Measurements from ENCODE around the gene CORO2A. TPM values are rescaled to one million over a fixed set of nuclear protein-coding genes. Genes with fewer than 3 reads are reported as not detected.

CORO2A gene
- total RNA-seq, 1 donor from 2014 or later: 6.0 TPM

GRCh38 chr9:98226516-98226915 lies 34.1 kb upstream of the CORO2A start:
- Mint-ChIP-seq H3K27me3 (no peaks in the 10 kb centered on the region), H3K4me3 (ENCODE audit: low read depth) (no peak overlapping the region), H3K9me3 (ENCODE audit: low read depth) (no peaks in the 10 kb centered on the region), H3K4me1 (ENCODE audit: low read depth) (peaks cover 27% of the 10 kb centered on the region), H3K36me3 (ENCODE audit: insufficient read depth) (peaks cover 5% of the 10 kb centered on the region), H3K27ac (peak overlapping the region; percentile 59)
- no peak for DNase-seq (ENCODE audit: low spot score, unreplicated experiment)
- no peak for TF ChIP-seq CTCF (IDR thresholded peaks at IDR 0.05; ENCODE audit: unreplicated experiment)

DNA sequence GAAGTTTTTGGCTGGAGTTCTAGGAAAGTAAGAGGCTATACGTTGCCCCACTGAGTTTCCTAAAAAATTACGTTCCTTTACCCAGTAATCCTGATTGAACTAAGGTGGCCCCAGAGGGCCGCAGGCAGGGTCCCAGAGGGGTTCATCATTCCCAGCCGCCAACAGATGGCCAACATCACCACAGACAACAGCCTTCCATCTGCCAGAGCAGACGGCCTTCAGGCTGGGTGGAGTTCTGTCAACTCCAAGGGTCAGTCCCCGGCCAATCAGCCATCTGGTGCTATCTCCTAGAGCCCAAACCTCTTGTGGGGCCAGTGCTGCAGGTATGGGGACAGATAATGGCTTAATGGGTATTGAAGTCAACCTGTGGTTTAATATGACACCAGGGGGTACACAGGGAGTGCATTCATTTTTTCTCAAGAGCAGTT lies 32.6 kb upstream of the CORO2A start:
- no peak for DNase-seq (ENCODE audit: low spot score, unreplicated experiment)
- TF ChIP-seq CTCF (IDR thresholded peaks at IDR 0.05; ENCODE audit: unreplicated experiment): no peak
- H3K27me3 Mint-ChIP-seq: no peaks in the 10 kb centered on the region
- H3K4me3 Mint-ChIP-seq (ENCODE audit: low read depth): no peak overlapping the region
- H3K27ac Mint-ChIP-seq: no peak overlapping the region
- peaks cover 3% of the 10 kb centered on the region for H3K36me3 Mint-ChIP-seq (ENCODE audit: insufficient read depth)
- H3K9me3 Mint-ChIP-seq (ENCODE audit: low read depth): no peaks in the 10 kb centered on the region
- H3K4me1 Mint-ChIP-seq (ENCODE audit: low read depth): peaks cover 24% of the 10 kb centered on the region

DNA sequence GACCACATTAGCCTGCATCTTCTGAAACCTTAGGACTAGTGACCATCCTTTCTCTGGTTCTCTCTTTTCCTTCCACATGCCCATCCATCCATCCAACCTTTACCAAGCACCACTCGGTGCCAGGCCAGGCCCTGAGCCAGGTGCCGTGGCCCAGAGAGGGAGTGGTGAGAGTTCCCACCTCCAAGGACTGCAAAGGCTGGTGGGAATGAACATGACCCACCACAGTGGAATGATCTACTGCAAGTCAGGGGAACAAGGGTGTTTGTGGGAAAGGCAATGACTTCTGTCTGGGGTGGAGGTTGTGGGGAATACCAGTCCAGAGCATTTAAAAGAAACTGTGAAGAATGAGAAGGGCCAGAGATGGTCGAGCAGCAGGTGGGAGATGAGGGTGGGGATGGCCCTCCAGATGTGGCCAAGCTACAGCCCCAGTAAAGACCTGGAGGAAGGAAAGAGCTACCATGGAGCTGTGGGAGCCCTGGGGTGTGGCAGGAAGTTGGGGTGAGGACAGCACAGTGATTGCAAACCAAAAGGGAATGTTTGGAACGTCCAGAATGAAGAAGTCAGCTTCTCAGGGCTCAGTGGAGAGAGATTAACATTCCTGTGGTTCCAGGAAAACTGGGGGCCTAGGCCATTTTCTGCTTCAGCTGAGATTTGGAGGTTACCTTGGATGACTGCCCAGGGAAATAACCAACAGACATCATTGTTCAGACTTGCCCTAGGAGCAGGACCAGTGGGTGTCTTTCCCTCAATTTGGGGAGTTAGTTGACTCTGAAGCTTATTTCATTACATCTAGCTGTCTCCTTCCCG lies 30.7 kb upstream of the CORO2A start:
- Mint-ChIP-seq H3K4me3 (ENCODE audit: low read depth) (no peak overlapping the region), H3K27ac (no peak overlapping the region), H3K4me1 (ENCODE audit: low read depth) (peaks cover 24% of the 10 kb centered on the region), H3K9me3 (ENCODE audit: low read depth) (no peaks in the 10 kb centered on the region), H3K36me3 (ENCODE audit: insufficient read depth) (peaks cover 3% of the 10 kb centered on the region), H3K27me3 (no peaks in the 10 kb centered on the region)
- DNase-seq (ENCODE audit: low spot score, unreplicated experiment): no peak
- no peak for TF ChIP-seq CTCF (IDR thresholded peaks at IDR 0.05; ENCODE audit: unreplicated experiment)

DNA sequence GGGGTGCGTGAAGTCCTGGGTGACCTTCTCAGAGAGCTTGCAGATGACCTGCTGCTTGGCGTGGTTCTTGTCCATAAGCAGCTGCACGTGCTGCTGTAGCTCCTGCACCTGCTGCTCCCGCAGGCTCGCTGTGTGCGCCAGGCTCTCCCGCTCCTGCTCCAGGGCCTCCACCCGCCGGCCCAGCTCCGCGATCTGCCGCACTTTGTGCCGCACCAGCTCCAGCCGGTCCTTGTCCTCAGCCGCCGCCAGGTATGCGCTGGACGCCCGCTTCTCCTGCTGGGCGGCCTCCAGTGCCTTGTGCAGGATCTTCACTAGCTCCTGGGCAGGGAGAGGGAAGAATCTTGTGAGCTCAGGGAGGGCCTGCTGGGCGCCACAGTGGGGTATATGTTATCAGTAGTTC lies 28.5 kb upstream of the CORO2A start:
- peaks cover 11% of the 10 kb centered on the region for H3K4me1 Mint-ChIP-seq (ENCODE audit: low read depth)
- TF ChIP-seq CTCF (IDR thresholded peaks at IDR 0.05; ENCODE audit: unreplicated experiment): no peak
- no peaks in the 10 kb centered on the region for H3K27me3 Mint-ChIP-seq
- no peak for DNase-seq (ENCODE audit: low spot score, unreplicated experiment)
- H3K4me3 Mint-ChIP-seq (ENCODE audit: low read depth): no peak overlapping the region
- peaks cover 3% of the 10 kb centered on the region for H3K36me3 Mint-ChIP-seq (ENCODE audit: insufficient read depth)
- H3K27ac Mint-ChIP-seq: no peak overlapping the region
- H3K9me3 Mint-ChIP-seq (ENCODE audit: low read depth): no peaks in the 10 kb centered on the region

DNA sequence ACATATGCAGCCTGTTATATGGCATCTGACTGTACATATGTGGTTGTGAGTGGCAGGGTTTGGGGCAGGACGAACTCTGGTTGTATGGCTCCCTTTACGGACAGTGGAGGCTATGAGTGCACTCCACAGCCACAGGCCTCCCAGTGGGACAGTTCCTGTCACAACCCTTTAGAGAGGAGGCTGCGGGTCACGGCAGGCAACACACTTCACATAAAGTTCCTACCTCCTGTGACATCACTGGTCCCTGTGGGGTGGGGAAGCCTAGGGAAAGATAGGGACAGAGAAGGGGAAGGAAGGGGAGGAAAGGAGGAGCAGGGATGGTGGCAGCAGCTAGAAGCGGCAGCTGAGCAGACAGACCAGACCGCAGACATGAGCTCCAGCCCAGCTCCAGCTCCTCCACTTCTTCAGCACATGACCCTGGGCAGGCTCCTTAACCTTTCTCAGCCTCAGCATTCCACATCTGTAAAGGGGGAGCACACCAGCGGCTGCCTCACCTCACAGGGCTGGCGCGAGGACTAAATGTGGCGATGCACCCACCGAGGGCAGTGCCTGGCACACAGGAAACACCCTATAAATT lies 27.4 kb upstream of the CORO2A start:
- no peaks in the 10 kb centered on the region for H3K9me3 Mint-ChIP-seq (ENCODE audit: low read depth)
- TF ChIP-seq CTCF (IDR thresholded peaks at IDR 0.05; ENCODE audit: unreplicated experiment): no peak
- peaks cover 6% of the 10 kb centered on the region for H3K36me3 Mint-ChIP-seq (ENCODE audit: insufficient read depth)
- no peak for DNase-seq (ENCODE audit: low spot score, unreplicated experiment)
- H3K27me3 Mint-ChIP-seq: no peaks in the 10 kb centered on the region
- H3K27ac Mint-ChIP-seq: peak overlapping the region; percentile 50
- H3K4me3 Mint-ChIP-seq (ENCODE audit: low read depth): no peak overlapping the region
- H3K4me1 Mint-ChIP-seq (ENCODE audit: low read depth): peaks cover 11% of the 10 kb centered on the region
